Measurements from ENCODE around the gene MYRF. TPM values are rescaled to one million over a fixed set of nuclear protein-coding genes. Genes with fewer than 3 reads are reported as not detected.

MYRF gene
- total RNA-seq, 2 experiments from 2014 or later = 0.31 to 0.49 TPM

- Mint-ChIP-seq H3K27me3 (no peaks in the 10 kb centered on the region), H3K9me3 (no peaks in the 10 kb centered on the region), H3K4me1 (ENCODE audit: low read depth) (no peaks in the 10 kb centered on the region), H3K4me3 (no peak overlapping the region), H3K36me3 (ENCODE audit: low read depth) (no peaks in the 10 kb centered on the region), H3K27ac (no peak overlapping the region)
- Histone ChIP-seq H3K27ac (ENCODE audit: low read depth in 1 of 2, low read length in 2 of 2) (no peak overlapping the region), H3K4me1 (ENCODE audit: insufficient read depth, low read length) (no peaks in the 10 kb centered on the region), H3K27me3 (ENCODE audit: control insufficient read depth in 1 of 2, insufficient read depth in 2 of 2, low read length in 2 of 2) (no peaks in the 10 kb centered on the region), H3K36me3 (ENCODE audit: insufficient read depth, low read length) (no peaks in the 10 kb centered on the region), H3K4me3 (ENCODE audit: low read length) (no peak overlapping the region), H3K9me3 (ENCODE audit: control insufficient read depth in 1 of 2, insufficient read depth in 1 of 2, low read length in 2 of 2) (no peaks in the 10 kb centered on the region)
- no peak for TF ChIP-seq CTCF (IDR thresholded peaks at IDR 0.05)
- ChIA-PET CTCF (no interaction called here), POLR2A (no interaction called here)
- intact Hi-C loops (cut with DNase I, micrococcal nuclease) = no loop called here
- DNase-seq (no peak), ATAC-seq (ENCODE audit: poor library complexity) (no peak)
These were observed 50.2 kb downstream of the MYRF start for GRCh38 chr11:61802605-61803004.

- intact Hi-C loops (cut with DNase I, micrococcal nuclease) = no loop called here
- CTCF ChIA-PET = interaction anchor here (1.1 kb wide), 1 partner anchor 12 kb away, joined by 3 read pairs; no protein-coding TSS in a partner anchor
- Histone ChIP-seq H3K36me3 (ENCODE audit: insufficient read depth, low read length) (no peaks in the 10 kb centered on the region), H3K27me3 (ENCODE audit: control insufficient read depth in 1 of 2, insufficient read depth in 2 of 2, low read length in 2 of 2) (no peaks in the 10 kb centered on the region), H3K4me1 (ENCODE audit: insufficient read depth, low read length) (no peaks in the 10 kb centered on the region), H3K4me3 (ENCODE audit: low read length) (no peak overlapping the region), H3K9me3 (ENCODE audit: control insufficient read depth in 1 of 2, insufficient read depth in 1 of 2, low read length in 2 of 2) (no peaks in the 10 kb centered on the region), H3K27ac (ENCODE audit: low read depth in 1 of 2, low read length in 2 of 2) (no peak overlapping the region)
- POLR2A ChIA-PET = no interaction called here
- ATAC-seq (ENCODE audit: poor library complexity) (no peak), DNase-seq (no peak)
- Mint-ChIP-seq H3K4me1 (ENCODE audit: low read depth) (no peaks in the 10 kb centered on the region), H3K4me3 (no peak overlapping the region), H3K9me3 (no peaks in the 10 kb centered on the region), H3K27me3 (no peaks in the 10 kb centered on the region), H3K36me3 (ENCODE audit: low read depth) (no peaks in the 10 kb centered on the region), H3K27ac (no peak overlapping the region)
- no peak for TF ChIP-seq CTCF (IDR thresholded peaks at IDR 0.05)
These were observed 51.6 kb downstream of the MYRF start for GRCh38 chr11:61803889-61804647.

GRCh38 chr11:61805146-61805545 is 52.7 kb downstream of the MYRF start:
- H3K27ac Mint-ChIP-seq = no peak overlapping the region
- CTCF ChIA-PET = interaction anchor here (0.9 kb wide), 1 partner anchor 8 kb away, joined by 3 read pairs; no protein-coding TSS in a partner anchor

More at GRCh38 chr11:61805146-61805545, 52.7 kb downstream of the MYRF start:
- POLR2A ChIA-PET = no interaction called here
- DNase-seq (no peak), ATAC-seq (ENCODE audit: poor library complexity) (no peak)
- no peaks in the 10 kb centered on the region for H3K9me3 Mint-ChIP-seq
- H3K4me1 Mint-ChIP-seq (ENCODE audit: low read depth) = no peaks in the 10 kb centered on the region
- H3K27me3 Mint-ChIP-seq = no peaks in the 10 kb centered on the region
- H3K4me3 Mint-ChIP-seq = no peak overlapping the region
- no peak overlapping the region for H3K27ac ChIP-seq (ENCODE audit: low read depth in 1 of 2, low read length in 2 of 2)
- H3K27me3 ChIP-seq (ENCODE audit: control insufficient read depth in 1 of 2, insufficient read depth in 2 of 2, low read length in 2 of 2) = no peaks in the 10 kb centered on the region
- TF ChIP-seq CTCF (IDR thresholded peaks at IDR 0.05) = no peak
- intact Hi-C loops (cut with DNase I, micrococcal nuclease) = no loop called here
- no peaks in the 10 kb centered on the region for H3K9me3 ChIP-seq (ENCODE audit: control insufficient read depth in 1 of 2, insufficient read depth in 1 of 2, low read length in 2 of 2)
- H3K4me1 ChIP-seq (ENCODE audit: insufficient read depth, low read length) = no peaks in the 10 kb centered on the region
- H3K36me3 Mint-ChIP-seq (ENCODE audit: low read depth) = no peaks in the 10 kb centered on the region
- no peak overlapping the region for H3K4me3 ChIP-seq (ENCODE audit: low read length)
- H3K36me3 ChIP-seq (ENCODE audit: insufficient read depth, low read length) = no peaks in the 10 kb centered on the region

Measured in CD4-positive, alpha-beta T cell (primary cell).